Suprapubic skin (tissue), 4 donors: ENCODE results near the gene EMID1. TPM values are rescaled to one million over a fixed set of nuclear protein-coding genes. Genes with fewer than 3 reads are reported as not detected.

Experiments
- DNase-seq, 2 donors: peaks; one replicate each; pipeline ENCODE4 v3.0.0-alpha.2; 2019; ENCODE audit warnings: low spot score in 2 of 2
- H3K27ac ChIP-seq: fragments of 200-600 bp; sonication (generic); one replicate; pipeline ENCODE4 v1.5.1; 2019
- H3K27me3 ChIP-seq: fragments of 200-600 bp; sonication (generic); one replicate; pipeline ENCODE4 v1.5.1; 2019
- H3K36me3 ChIP-seq: fragments of 200-600 bp; sonication (generic); one replicate; pipeline ENCODE4 v1.5.1; 2019
- H3K4me1 ChIP-seq: fragments of 200-600 bp; sonication (generic); one replicate; pipeline ENCODE4 v1.5.1; 2019
- H3K4me3 ChIP-seq: fragments of 200-600 bp; sonication (generic); one replicate; pipeline ENCODE4 v1.5.1; 2019; ENCODE audit warnings: mild to moderate bottlenecking
- H3K9me3 ChIP-seq: fragments of 200-600 bp; sonication (generic); one replicate; pipeline ENCODE4 v1.5.1; 2019
- EP300 ChIP-seq: sonication (generic); formaldehyde crosslinking; IDR thresholded peaks from one replicate; pipeline ENCODE4 v1.6.1; 2017; ENCODE audit warnings: antibody characterized with exemption
- POLR2A ChIP-seq, 2 donors: fragments of 450-650 bp; IDR thresholded peaks; one replicate each; pipeline ENCODE4 v1.6.1; 2017; ENCODE audit warnings: antibody characterized with exemption in 2 of 2, mild to moderate bottlenecking in 2 of 2, moderate library complexity in 2 of 2
- POLR2AphosphoS5 ChIP-seq, 3 donors: sonication (generic); formaldehyde crosslinking; IDR thresholded peaks; one replicate each; pipeline ENCODE4 v1.6.1; 2017; ENCODE audit warnings: antibody characterized with exemption in 3 of 3
- WGBS: methylation state at CpG from one replicate; pipeline ENCODE4 v1.1.5; 2018; 5-methylcytosine and 5-hydroxymethylcytosine counted together
- total RNA-seq, 4 donors: library from RNA; depleted of rRNA; stranded (reverse); fragments of >200 nt; gene quantifications; one replicate each; pipeline ENCODE4 v1.1.0, GENCODE V29; 2016
- TF ChIP-seq, protein P1 (sequence below), 2 donors: fragments of 200-600 bp in 1 of 2; fragments of 450-650 bp in 1 of 2; sonication (generic) in 1 of 2; IDR thresholded peaks; one replicate each; pipeline ENCODE4 v1.5.1; 2016 to 2019; ENCODE audit warnings: antibody characterized with exemption in 2 of 2, mild to moderate bottlenecking in 1 of 2, moderate library complexity in 1 of 2

EMID1 gene
- 1 to 10 TPM; 1.6 to 7.4 (median 2.9) TPM for total RNA-seq

DNA sequence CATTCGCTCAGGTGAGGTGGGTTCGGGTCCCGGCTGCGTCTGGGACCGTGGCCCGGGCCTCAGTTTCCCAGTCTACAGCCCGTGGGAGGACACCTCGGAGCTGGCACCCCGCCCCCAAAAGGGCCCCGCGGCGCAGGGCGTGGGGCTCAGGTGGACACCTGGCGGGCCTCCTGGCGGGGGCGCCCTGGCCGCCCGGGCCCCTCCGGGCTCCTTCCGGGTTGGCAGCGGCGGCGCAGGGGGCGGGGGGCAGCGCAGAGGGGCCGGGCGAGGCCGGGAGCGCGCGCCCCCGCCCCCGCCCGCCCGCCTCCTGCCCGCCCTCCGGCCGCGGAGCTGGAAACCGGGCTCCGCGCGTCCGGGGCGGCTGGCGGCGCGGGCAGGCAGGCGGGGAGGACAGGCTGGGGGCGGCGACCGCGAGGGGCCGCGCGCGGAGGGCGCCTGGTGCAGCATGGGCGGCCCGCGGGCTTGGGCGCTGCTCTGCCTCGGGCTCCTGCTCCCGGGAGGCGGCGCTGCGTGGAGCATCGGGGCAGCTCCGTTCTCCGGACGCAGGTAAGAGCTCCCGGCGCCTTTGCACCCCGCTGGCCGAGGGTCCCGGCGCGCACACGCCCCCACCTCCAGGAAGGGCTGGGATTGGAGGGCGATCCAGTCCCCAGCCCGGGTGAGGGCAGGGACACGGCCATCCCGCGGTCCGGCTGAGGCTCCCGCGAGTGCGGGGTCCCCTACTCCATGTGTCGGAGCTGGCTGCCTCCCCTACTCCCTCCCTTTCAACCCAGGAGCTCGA lies at the start of gene EMID1:
TSS of gene EMID1 (plus strand) at position 303 of the 778 bp plus-strand sequence. CDS start at position 446, 143 bp downstream.
- peaks cover 18% of the 10 kb centered on the region for H3K4me1 ChIP-seq
- H3K27me3 ChIP-seq = no peaks in the 10 kb centered on the region
- H3K4me3 ChIP-seq = peak within 1 kb of the TSS; percentile 63
- H3K36me3 ChIP-seq = no peaks in the 10 kb centered on the region
- peak within 1 kb of the TSS; percentile 30 for H3K27ac ChIP-seq
- H3K9me3 ChIP-seq = no peaks in the 10 kb centered on the region
- 0% methylated on average over 2 of the region's 90 CpGs for whole genome bisulfite sequencing
- no peak for DNase-seq
- no peak for TF ChIP-seq EP300
- TF ChIP-seq, protein P1, sequence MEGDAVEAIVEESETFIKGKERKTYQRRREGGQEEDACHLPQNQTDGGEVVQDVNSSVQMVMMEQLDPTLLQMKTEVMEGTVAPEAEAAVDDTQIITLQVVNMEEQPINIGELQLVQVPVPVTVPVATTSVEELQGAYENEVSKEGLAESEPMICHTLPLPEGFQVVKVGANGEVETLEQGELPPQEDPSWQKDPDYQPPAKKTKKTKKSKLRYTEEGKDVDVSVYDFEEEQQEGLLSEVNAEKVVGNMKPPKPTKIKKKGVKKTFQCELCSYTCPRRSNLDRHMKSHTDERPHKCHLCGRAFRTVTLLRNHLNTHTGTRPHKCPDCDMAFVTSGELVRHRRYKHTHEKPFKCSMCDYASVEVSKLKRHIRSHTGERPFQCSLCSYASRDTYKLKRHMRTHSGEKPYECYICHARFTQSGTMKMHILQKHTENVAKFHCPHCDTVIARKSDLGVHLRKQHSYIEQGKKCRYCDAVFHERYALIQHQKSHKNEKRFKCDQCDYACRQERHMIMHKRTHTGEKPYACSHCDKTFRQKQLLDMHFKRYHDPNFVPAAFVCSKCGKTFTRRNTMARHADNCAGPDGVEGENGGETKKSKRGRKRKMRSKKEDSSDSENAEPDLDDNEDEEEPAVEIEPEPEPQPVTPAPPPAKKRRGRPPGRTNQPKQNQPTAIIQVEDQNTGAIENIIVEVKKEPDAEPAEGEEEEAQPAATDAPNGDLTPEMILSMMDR (IDR thresholded peaks at IDR 0.05) = peak in 1 of 2 donors; percentile 9
- TF ChIP-seq POLR2A (IDR thresholded peaks at IDR 0.05) = no peak

DNA sequence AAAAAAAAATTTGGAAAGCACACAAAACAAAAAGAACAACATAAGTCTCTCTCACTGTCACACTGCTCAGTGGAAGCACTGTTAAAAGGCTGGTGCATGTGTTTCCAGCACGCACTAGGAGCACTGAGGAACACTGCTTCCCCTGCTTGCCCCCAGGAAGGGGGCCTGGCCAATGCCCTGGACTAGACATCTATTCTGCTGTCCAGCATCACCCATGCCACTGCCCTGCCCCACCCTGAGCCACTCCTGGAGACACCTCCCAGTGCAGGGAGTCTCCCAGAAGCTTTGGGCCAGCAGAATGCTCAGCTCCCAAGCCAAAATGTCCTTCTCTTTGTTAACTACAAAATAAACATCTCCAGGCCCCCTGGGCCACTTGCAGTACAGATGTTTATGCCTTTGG lies 49.7 kb upstream of the EMID1 start:
- Histone ChIP-seq H3K4me3 (no peak overlapping the region), H3K4me1 (peaks cover 22% of the 10 kb centered on the region), H3K27ac (no peak overlapping the region), H3K36me3 (no peaks in the 10 kb centered on the region), H3K27me3 (no peaks in the 10 kb centered on the region), H3K9me3 (no peaks in the 10 kb centered on the region)
- 70% methylated on average over 1 of the region's 1 CpG for WGBS
- TF ChIP-seq POLR2A (IDR thresholded peaks at IDR 0.05) (no peak), EP300 (no peak), POLR2AphosphoS5 (IDR thresholded peaks at IDR 0.05) (no peak)
- TF ChIP-seq, protein P1 (IDR thresholded peaks at IDR 0.05) = no peak
- DNase-seq = peak in 1 of 2 donors; percentile 50

DNA sequence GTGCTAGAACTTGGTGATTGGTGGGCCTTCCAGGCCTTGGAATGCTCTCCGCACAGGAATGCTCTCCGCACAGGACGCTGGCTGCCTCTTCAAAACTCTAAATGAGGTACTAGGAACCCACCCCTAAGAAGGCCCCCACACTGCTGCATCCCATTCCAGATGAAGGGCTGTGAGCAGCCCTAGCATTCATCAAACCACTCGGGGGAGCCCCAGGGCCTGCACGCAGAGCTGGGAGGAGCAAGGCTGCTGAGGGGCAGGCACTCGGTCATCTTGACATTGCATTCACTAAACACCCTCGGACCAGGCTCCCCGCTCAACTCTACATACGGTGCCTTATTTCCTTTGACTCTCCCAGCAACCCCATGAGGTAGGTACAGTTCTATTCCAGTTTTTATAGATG lies 49.2 kb upstream of the EMID1 start:
- Histone ChIP-seq H3K27me3 (no peaks in the 10 kb centered on the region), H3K36me3 (no peaks in the 10 kb centered on the region), H3K4me1 (peaks cover 18% of the 10 kb centered on the region), H3K4me3 (no peak overlapping the region), H3K27ac (no peak overlapping the region), H3K9me3 (no peaks in the 10 kb centered on the region)
- peak in 1 of 2 donors; percentile 36 for DNase-seq
- 62% methylated on average over 4 of the region's 9 CpGs for WGBS
- TF ChIP-seq POLR2AphosphoS5 (IDR thresholded peaks at IDR 0.05) (no peak), EP300 (no peak)

DNA sequence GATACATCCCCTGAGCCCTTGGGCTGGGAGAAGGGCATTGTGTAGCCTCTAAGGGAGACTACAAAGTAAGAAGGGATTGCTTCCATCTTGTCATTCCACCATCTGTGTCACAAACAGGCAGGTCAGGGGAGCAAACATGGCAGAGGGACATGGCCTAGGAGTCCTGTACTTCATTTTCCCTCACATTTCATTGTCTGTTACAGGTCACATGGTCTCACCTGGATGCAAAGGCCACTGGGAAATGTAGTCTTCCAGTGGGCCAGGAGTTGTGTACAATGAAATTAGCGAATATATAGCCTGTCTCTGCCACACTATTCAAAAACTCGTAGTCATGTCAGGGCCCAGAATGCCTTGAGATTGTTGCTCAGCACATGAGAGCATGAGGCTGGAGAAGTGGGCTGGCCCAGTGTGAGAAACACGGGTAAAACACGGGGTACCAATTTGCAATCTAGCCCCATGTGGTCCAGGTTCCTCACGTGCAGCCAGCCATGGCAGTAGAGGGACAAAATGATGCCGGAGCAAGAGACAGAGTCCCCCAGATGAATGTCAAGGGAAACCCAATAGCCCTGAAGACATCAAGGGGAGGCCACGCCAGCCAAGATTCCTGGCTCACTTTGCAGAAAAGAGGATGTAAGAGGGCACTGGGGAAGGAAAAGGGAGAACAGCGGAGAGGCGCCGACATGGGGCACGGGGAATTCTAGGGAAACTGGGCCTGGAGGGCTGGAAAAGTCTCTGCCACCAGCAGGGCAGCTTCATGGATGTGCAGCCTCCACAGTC lies 47.7 kb upstream of the EMID1 start:
- peak in 1 of 2 donors; percentile 28 for DNase-seq
- Histone ChIP-seq H3K4me1 (peaks cover 8% of the 10 kb centered on the region), H3K9me3 (no peaks in the 10 kb centered on the region), H3K27me3 (no peaks in the 10 kb centered on the region), H3K36me3 (no peaks in the 10 kb centered on the region), H3K27ac (no peak overlapping the region), H3K4me3 (no peak overlapping the region)
- TF ChIP-seq POLR2AphosphoS5 (IDR thresholded peaks at IDR 0.05) (no peak), POLR2A (IDR thresholded peaks at IDR 0.05) (no peak), EP300 (no peak)
- TF ChIP-seq, protein P1 (IDR thresholded peaks at IDR 0.05) = no peak
- 92% methylated on average over 11 of the region's 11 CpGs for WGBS

DNA sequence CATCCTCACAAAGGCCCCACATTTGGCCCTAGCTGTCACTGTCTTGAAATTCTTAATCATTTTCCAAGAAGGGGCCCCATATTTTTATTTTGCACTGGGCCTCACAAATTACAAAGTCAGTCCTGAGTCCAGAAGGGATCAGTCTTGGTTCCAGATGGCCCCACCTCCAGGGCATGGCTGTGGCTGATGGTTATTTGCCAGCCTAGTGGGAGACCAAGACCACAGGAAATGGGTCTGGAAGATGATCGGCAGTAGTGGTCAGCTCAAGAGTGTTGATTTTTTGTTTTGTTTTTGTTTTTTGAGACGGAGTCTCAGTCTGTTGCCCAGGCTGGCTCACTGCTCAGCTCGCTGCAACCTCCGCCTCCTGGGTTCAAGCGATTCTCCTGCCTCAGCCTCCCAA lies 47.1 kb upstream of the EMID1 start:
- H3K9me3 ChIP-seq = no peaks in the 10 kb centered on the region
- WGBS = 88% methylated on average over 5 of the region's 5 CpGs
- no peak overlapping the region for H3K27ac ChIP-seq
- H3K4me3 ChIP-seq = no peak overlapping the region
- no peak for TF ChIP-seq EP300
- TF ChIP-seq, protein P1 (IDR thresholded peaks at IDR 0.05) = no peak
- no peak for TF ChIP-seq POLR2A (IDR thresholded peaks at IDR 0.05)
- TF ChIP-seq POLR2AphosphoS5 (IDR thresholded peaks at IDR 0.05) = no peak
- H3K36me3 ChIP-seq = no peaks in the 10 kb centered on the region
- DNase-seq = peak in 1 of 2 donors; percentile 32
- H3K4me1 ChIP-seq = peaks cover 8% of the 10 kb centered on the region
- H3K27me3 ChIP-seq = no peaks in the 10 kb centered on the region
